Spleen (tissue), 11 donors: ENCODE results near the gene RNF166. TPM values are rescaled to one million over a fixed set of nuclear protein-coding genes. Genes with fewer than 3 reads are reported as not detected.

ENCODE experiments used
- DNase-seq: peaks from one replicate; pipeline ENCODE4 v3.0.0-alpha.2; 2020
- H3K27ac ChIP-seq, 8 donors: fragments of 200-600 bp; sonication (generic) in 7 of 8; 1 replicate in 4 of 8; 2 replicates in 4 of 8; pipeline versions ENCODE4 v1.5.0 to v1.8.0; 2016 to 2021; ENCODE audit warnings: inconsistent platforms in 4 of 8, mild to moderate bottlenecking in 4 of 8, moderate library complexity in 1 of 8
- H3K27me3 ChIP-seq, 7 donors: fragments of 200-600 bp; sonication (generic) in 6 of 7; replicated peaks in 1 of 7; 1 replicate in 4 of 7; 2 replicates in 3 of 7; pipeline versions ENCODE4 v1.5.0 to v1.8.0; 2016 to 2021; ENCODE audit warnings: inconsistent platforms in 3 of 7, mild to moderate bottlenecking in 1 of 7
- H3K36me3 ChIP-seq, 6 donors: fragments of 200-600 bp; sonication (generic) in 5 of 6; 1 replicate in 4 of 6; 2 replicates in 2 of 6; pipeline versions ENCODE4 v1.5.0 to v1.8.0; 2016 to 2021; ENCODE audit warnings: inconsistent platforms in 2 of 6
- H3K4me1 ChIP-seq, 6 donors: fragments of 200-600 bp; sonication (generic) in 5 of 6; 1 replicate in 3 of 6; 2 replicates in 3 of 6; pipeline versions ENCODE4 v1.5.0 to v1.8.0; 2016 to 2021; ENCODE audit warnings: inconsistent platforms in 3 of 6
- H3K4me3 ChIP-seq, 8 donors: fragments of 200-600 bp; sonication (generic) in 7 of 8; 1 replicate in 4 of 8; 2 replicates in 4 of 8; pipeline versions ENCODE4 v1.5.0 to v1.8.0; 2016 to 2021; ENCODE audit warnings: inconsistent platforms in 4 of 8, mild to moderate bottlenecking in 4 of 8, moderate library complexity in 2 of 8
- H3K9me3 ChIP-seq, 8 donors: fragments of 200-600 bp; sonication (generic) in 7 of 8; 1 replicate in 4 of 8; 2 replicates in 4 of 8; pipeline versions ENCODE4 v1.5.0 to v1.8.0; 2016 to 2021; ENCODE audit warnings: inconsistent platforms in 4 of 8
- POLR2A ChIP-seq, 3 donors: fragments of 450-650 bp; IDR thresholded peaks; one replicate each; pipeline ENCODE4 v1.5.1; 2017; ENCODE audit warnings: antibody characterized with exemption in 3 of 3, mild to moderate bottlenecking in 1 of 3
- POLR2AphosphoS5 ChIP-seq, 3 donors: sonication (generic); formaldehyde crosslinking; IDR thresholded peaks; one replicate each; pipeline ENCODE4 v1.5.1; 2017; ENCODE audit warnings: antibody characterized with exemption in 3 of 3
- WGBS, 5 donors: extraction: QIAGEN DNeasy Blood & Tissue Kit in 3 of 5; methylation state at CpG; one replicate each; pipeline versions ENCODE4 v1.1.5 to v1.1.7; 2013 to 2018; 5-methylcytosine and 5-hydroxymethylcytosine counted together
- intact Hi-C: fragments of 100-400 bp; cut with DNase I; formaldehyde crosslinking; loops from one replicate; pipeline ENCODE4 v1.15.0; 2023; ENCODE audit warnings: low total_unique reads
- polyA plus RNA-seq, 3 donors: library from polyadenylated mRNA; stranded (reverse); fragments of 200-250 nt; gene quantifications; one replicate each; pipeline ENCODE4 v1.2.1, GENCODE V29; 2013
- total RNA-seq, 7 donors: library from RNA; depleted of rRNA in 3 of 7; stranded (reverse); fragments of >200 nt in 3 of 7; fragmentation: NEBNext Ultra II Directional in 4 of 7; extraction: Animal tissue kit (Norgen Biotek cat#: 25700) in 4 of 7; gene quantifications; one replicate each; pipeline versions ENCODE4 v1.1.0 to v1.2.1, GENCODE V29; 2016 to 2021
- TF ChIP-seq, protein P1 (sequence below), 11 experiments: fragments of 200-600 bp in 7 of 11; fragments of 450-650 bp in 4 of 11; sonication (generic) in 4 of 11; IDR thresholded peaks in 8 of 11; conservative IDR thresholded peaks in 3 of 11; 1 replicate in 7 of 11; 2 replicates in 4 of 11; pipeline versions ENCODE4 v1.4.0 to v1.8.0; 2016 to 2021; ENCODE audit warnings: antibody characterized with exemption in 11 of 11, inconsistent platforms in 4 of 11, mild to moderate bottlenecking in 1 of 11
- donor health status: healthy with polysubstance abuse.
- donor health status: DM: no; HTN: no; CAD: no; lungs with moderate emphysema.
- donor health status: DM: no; HTN: no; CAD: no.
- donor health status: Bipolar disorder and iron deficiency.
- donor health status: healthy.
- donor health status: DM: no; HTN: no; CAD: no.
- donor health status: DM: yes; HTN: yes; CAD: no.

The RNF166 gene
- total and polyA plus RNA-seq, 10 donors, result 55.7 to 135 (median 98.8) TPM

DNA sequence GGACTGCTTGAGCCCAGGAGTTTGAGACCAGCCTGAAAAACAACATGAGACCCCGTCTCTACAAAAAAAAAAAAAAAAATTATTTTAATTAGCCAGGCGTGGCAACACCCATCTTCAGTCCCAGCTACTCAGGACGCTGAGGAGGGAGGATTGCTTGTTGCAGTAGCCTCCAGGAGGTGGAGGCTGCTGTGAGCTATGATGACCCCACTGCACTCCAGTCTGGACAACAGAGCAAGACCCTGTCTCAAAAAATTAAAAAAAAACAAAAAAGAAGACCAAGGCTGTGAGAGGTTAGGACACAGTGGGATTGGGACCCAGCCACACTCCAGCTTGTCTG is 18.6 kb downstream of the RNF166 start:
- no peak overlapping the region for H3K4me3 ChIP-seq
- 64 to 81% (median 76%) methylated on average over 3 of the region's 3 CpGs for WGBS, 5 donors
- H3K9me3 ChIP-seq, result no peaks in the 10 kb centered on the region
- H3K27me3 ChIP-seq, result peaks cover 0 to 56% (median 9%) of the 10 kb centered on the region in 7 donors
- no peaks in the 10 kb centered on the region for H3K36me3 ChIP-seq
- no peak for DNase-seq
- intact Hi-C loops, result no loop called here
- TF ChIP-seq POLR2AphosphoS5 (IDR thresholded peaks at IDR 0.05) (no peak), POLR2A (IDR thresholded peaks at IDR 0.05) (no peak)
- TF ChIP-seq, protein P1, sequence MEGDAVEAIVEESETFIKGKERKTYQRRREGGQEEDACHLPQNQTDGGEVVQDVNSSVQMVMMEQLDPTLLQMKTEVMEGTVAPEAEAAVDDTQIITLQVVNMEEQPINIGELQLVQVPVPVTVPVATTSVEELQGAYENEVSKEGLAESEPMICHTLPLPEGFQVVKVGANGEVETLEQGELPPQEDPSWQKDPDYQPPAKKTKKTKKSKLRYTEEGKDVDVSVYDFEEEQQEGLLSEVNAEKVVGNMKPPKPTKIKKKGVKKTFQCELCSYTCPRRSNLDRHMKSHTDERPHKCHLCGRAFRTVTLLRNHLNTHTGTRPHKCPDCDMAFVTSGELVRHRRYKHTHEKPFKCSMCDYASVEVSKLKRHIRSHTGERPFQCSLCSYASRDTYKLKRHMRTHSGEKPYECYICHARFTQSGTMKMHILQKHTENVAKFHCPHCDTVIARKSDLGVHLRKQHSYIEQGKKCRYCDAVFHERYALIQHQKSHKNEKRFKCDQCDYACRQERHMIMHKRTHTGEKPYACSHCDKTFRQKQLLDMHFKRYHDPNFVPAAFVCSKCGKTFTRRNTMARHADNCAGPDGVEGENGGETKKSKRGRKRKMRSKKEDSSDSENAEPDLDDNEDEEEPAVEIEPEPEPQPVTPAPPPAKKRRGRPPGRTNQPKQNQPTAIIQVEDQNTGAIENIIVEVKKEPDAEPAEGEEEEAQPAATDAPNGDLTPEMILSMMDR (IDR thresholded peaks at IDR 0.05 in 8 of 11, conservative IDR thresholded peaks at IDR 0.05 in 3 of 11), result no peak
- H3K27ac ChIP-seq, result no peak overlapping the region
- peaks cover 18 to 69% (median 54%) of the 10 kb centered on the region in 6 donors for H3K4me1 ChIP-seq

DNA sequence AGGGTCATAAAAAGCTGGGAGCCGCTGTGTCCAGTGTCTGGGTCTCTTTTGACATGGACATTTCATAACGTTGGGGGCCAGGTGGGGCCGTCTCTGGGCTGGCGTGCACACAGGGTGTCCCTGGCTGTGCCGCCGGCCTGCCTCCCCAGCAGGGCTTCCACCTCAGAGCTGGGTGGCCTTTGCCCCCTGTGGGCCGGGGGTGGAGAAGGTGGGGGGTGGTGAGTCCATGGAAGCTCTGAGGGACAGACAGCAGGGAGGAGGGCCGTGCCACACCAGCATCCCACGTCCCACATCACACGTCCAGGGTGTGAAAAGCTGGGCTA is 19.0 kb downstream of the RNF166 start:
- Histone ChIP-seq H3K27ac (peak overlapping the region in 1 of 8 donors; percentile 76), H3K4me1 (peaks cover 16 to 69% (median 54%) of the 10 kb centered on the region in 6 donors), H3K9me3 (no peaks in the 10 kb centered on the region), H3K27me3 (peaks cover 0 to 57% (median 9%) of the 10 kb centered on the region in 7 donors), H3K4me3 (no peak overlapping the region), H3K36me3 (no peaks in the 10 kb centered on the region)
- TF ChIP-seq, protein P1 (IDR thresholded peaks at IDR 0.05 in 8 of 11, conservative IDR thresholded peaks at IDR 0.05 in 3 of 11), result no peak
- TF ChIP-seq POLR2A (IDR thresholded peaks at IDR 0.05) (no peak), POLR2AphosphoS5 (IDR thresholded peaks at IDR 0.05) (no peak)
- 73 to 80% (median 74%) methylated on average over 3 to 10 of the region's 10 CpGs for WGBS, 5 donors
- DNase-seq, result peak; percentile 79
- intact Hi-C loops, result no loop called here

DNA sequence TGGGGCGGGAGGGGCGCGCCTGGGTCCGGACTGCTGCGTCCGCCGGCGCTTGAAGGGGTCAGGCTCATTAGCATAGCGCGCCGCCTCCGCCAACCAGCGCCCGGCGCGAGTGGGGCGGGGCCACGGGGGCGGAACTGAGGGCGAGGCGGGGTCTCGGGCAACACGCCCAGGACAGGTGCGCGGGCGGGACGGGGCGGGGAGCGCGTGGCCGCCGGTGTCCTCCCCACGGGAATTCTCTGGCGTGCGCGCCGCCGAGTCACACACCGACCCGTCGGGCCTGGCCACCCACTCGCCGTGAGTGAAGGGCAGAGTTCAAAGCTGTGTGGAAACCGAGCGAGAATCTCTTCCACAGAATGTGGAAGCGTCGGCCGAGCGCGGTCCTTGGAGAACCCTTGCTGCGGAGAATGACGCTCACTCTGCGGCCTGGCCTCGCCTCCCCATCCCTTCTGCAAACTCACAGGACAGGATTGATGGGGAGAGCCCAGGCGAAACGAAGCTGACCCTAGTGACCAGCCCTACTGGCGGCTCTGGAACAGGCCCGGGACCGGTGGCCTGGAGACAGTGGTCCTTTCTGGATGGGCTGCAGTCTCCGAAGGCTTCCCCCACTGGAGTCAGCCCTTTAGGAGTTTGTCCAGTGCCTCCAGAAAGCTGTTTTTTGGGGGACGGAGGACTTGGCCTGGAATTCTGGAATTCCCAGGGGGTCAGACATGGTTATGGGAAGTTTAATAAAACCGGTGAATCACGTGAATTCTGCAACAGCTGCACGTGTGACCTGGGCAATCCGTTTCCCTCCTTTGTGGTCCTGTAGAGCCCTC is 19.6 kb downstream of the RNF166 start, which contains the start of gene SNAI3:
TSS of gene SNAI3 (minus strand) at position 69 of the 815 bp plus-strand sequence. CDS start 101 bp downstream, outside the sequence.
- Histone ChIP-seq H3K4me3 (peak within 1 kb of the TSS; percentile 59 to 91 (median 70)), H3K27me3 (peaks cover 0 to 62% (median 9%) of the 10 kb centered on the region in 7 donors), H3K27ac (peak within 1 kb of the TSS; percentile 68 to 94 (median 81)), H3K36me3 (no peaks in the 10 kb centered on the region), H3K9me3 (no peaks in the 10 kb centered on the region), H3K4me1 (peaks cover 20 to 69% (median 54%) of the 10 kb centered on the region in 6 donors)
- DNase-seq, result peak; percentile 98
- intact Hi-C loops, result no loop called here
- WGBS, 5 donors, result 9 to 28% (median 11%) methylated on average over 10 to 65 of the region's 65 CpGs
- TF ChIP-seq POLR2AphosphoS5 (IDR thresholded peaks at IDR 0.05), result peak; percentile 58 to 80 (median 75)
- TF ChIP-seq, protein P1 (IDR thresholded peaks at IDR 0.05 in 8 of 11, conservative IDR thresholded peaks at IDR 0.05 in 3 of 11), result no peak

DNA sequence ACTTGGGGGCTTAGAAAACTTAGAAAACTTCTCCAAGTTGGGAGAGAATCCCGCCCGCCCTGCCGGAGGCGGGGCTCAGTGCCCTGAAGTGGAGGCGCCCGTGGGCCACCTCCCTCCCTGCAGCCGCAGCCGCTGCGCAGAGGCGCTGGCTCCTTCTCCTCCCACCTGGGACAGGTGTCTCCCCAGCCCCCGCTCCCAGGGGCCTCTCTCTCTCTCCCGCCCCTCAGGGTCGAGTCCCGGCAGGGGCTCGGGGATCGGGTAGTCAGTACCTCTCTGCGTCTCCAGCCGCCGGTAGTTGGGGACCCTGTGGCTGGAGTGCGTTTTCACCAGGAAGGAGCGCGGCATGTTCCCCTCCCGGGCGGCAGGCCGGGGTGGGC is 20.2 kb downstream of the RNF166 start:
- no peaks in the 10 kb centered on the region for H3K9me3 ChIP-seq
- intact Hi-C loops, result no loop called here
- 0 to 2% (median 1%) methylated on average over 11 to 25 of the region's 25 CpGs for WGBS, 5 donors
- H3K27ac ChIP-seq, result peak overlapping the region; percentile 68 to 94 (median 81)
- TF ChIP-seq, protein P1 (IDR thresholded peaks at IDR 0.05 in 8 of 11, conservative IDR thresholded peaks at IDR 0.05 in 3 of 11), result no peak
- TF ChIP-seq POLR2A (IDR thresholded peaks at IDR 0.05) (no peak), POLR2AphosphoS5 (IDR thresholded peaks at IDR 0.05) (no peak)
- H3K4me1 ChIP-seq, result peaks cover 26 to 69% (median 54%) of the 10 kb centered on the region in 6 donors
- H3K4me3 ChIP-seq, result peak overlapping the region; percentile 59 to 91 (median 70)
- H3K36me3 ChIP-seq, result peaks cover 0 to 2% (median 0%) of the 10 kb centered on the region in 6 donors
- DNase-seq, result peak; percentile 92
- H3K27me3 ChIP-seq, result peaks cover 0 to 67% (median 13%) of the 10 kb centered on the region in 7 donors
